H9 (cell line): Measurements from ENCODE around the gene CHCHD1. TPM values are rescaled to one million over a fixed set of nuclear protein-coding genes. Genes with fewer than 3 reads are reported as not detected.

Source experiments
- DNase-seq: peaks from one replicate; pipeline ENCODE4 v3.0.0-alpha.2; 2017
- H2AFZ ChIP-seq: one replicate; pipeline ENCODE4 v1.6.1; 2013; ENCODE audit warnings: mild to moderate bottlenecking, low read length, control low read depth, moderate library complexity
- H2AK5ac ChIP-seq: 2 replicates; pipeline ENCODE4 v1.6.1; 2013; ENCODE audit warnings: low read length, control low read depth, mixed read lengths; ENCODE audit not compliant: insufficient read length
- H2BK120ac ChIP-seq: one replicate; pipeline ENCODE4 v1.6.1; 2013; ENCODE audit warnings: low read depth, mild to moderate bottlenecking, low read length, control low read depth, inconsistent platforms; ENCODE audit not compliant: poor library complexity, severe bottlenecking
- H2BK12ac ChIP-seq: 2 replicates; pipeline ENCODE4 v1.6.1; 2013; ENCODE audit warnings: low read length, control low read depth, mixed read lengths, low read depth; ENCODE audit not compliant: insufficient read length
- H2BK15ac ChIP-seq: 2 replicates; pipeline ENCODE4 v1.6.1; 2013; ENCODE audit warnings: low read depth, low read length, control low read depth
- H2BK20ac ChIP-seq: one replicate; pipeline ENCODE4 v1.6.1; 2013; ENCODE audit warnings: low read depth, mild to moderate bottlenecking, low read length, control low read depth, inconsistent platforms; ENCODE audit not compliant: poor library complexity, severe bottlenecking
- H2BK5ac ChIP-seq: 2 replicates; pipeline ENCODE4 v1.6.1; 2013; ENCODE audit warnings: low read length, control low read depth, mixed read lengths; ENCODE audit not compliant: insufficient read length
- H3K14ac ChIP-seq: 2 replicates; pipeline ENCODE4 v1.6.1; 2013; ENCODE audit warnings: low read length, control low read depth; ENCODE audit not compliant: insufficient read depth
- H3K18ac ChIP-seq: 2 replicates; pipeline ENCODE4 v1.6.1; 2013; ENCODE audit warnings: low read depth, mild to moderate bottlenecking, mixed read lengths, low read length, control low read depth; ENCODE audit not compliant: insufficient read length
- H3K23ac ChIP-seq: 2 replicates; pipeline ENCODE4 v1.6.1; 2013; ENCODE audit warnings: low read length, control low read depth, mixed read lengths, low read depth; ENCODE audit not compliant: insufficient read length
- H3K23me2 ChIP-seq: 2 replicates; pipeline ENCODE4 v1.6.1; 2013; ENCODE audit warnings: low read depth, mild to moderate bottlenecking, mixed read lengths, low read length, control low read depth; ENCODE audit not compliant: insufficient read length, poor library complexity, severe bottlenecking
- H3K27ac ChIP-seq: 2 replicates; pipeline ENCODE4 v1.5.1; 2013; ENCODE audit warnings: low read length, control low read depth, mixed read lengths, low read depth; ENCODE audit not compliant: insufficient read length
- H3K27me3 ChIP-seq: 2 replicates; pipeline ENCODE4 v1.6.1; 2013; ENCODE audit warnings: low read length, control low read depth, inconsistent platforms; ENCODE audit not compliant: insufficient read depth
- H3K4ac ChIP-seq: 2 replicates; pipeline ENCODE4 v1.6.1; 2013; ENCODE audit warnings: low read depth, mild to moderate bottlenecking, control low read depth, inconsistent platforms, low read length, moderate library complexity
- H3K4me1 ChIP-seq: 2 replicates; pipeline ENCODE4 v1.6.1; 2013; ENCODE audit warnings: low read length, control low read depth, inconsistent platforms; ENCODE audit not compliant: insufficient read depth
- H3K4me2 ChIP-seq: 2 replicates; pipeline ENCODE4 v1.6.1; 2013; ENCODE audit warnings: low read length, control low read depth, mixed read lengths; ENCODE audit not compliant: insufficient read length, insufficient read depth
- H3K56ac ChIP-seq: 2 replicates; pipeline ENCODE4 v1.6.1; 2013; ENCODE audit warnings: low read depth, mild to moderate bottlenecking, mixed read lengths, low read length, control low read depth; ENCODE audit not compliant: insufficient read length
- H3K79me1 ChIP-seq: 2 replicates; pipeline ENCODE4 v1.6.1; 2013; ENCODE audit warnings: low read depth, mild to moderate bottlenecking, moderate library complexity, low read length, control low read depth, inconsistent platforms; ENCODE audit not compliant: insufficient read depth, poor library complexity, severe bottlenecking
- H3K79me2 ChIP-seq: 2 replicates; pipeline ENCODE4 v1.6.1; 2013; ENCODE audit warnings: low read length, control low read depth, inconsistent platforms; ENCODE audit not compliant: insufficient read depth
- H3K9ac ChIP-seq: 2 replicates; pipeline ENCODE4 v1.6.1; 2013; ENCODE audit warnings: low read length, control low read depth, mixed read lengths; ENCODE audit not compliant: insufficient read length; ENCODE audit errors: extremely low read depth
- H3K9me3 ChIP-seq: one replicate; pipeline ENCODE4 v1.6.1; 2013; ENCODE audit warnings: low read depth, low read length, inconsistent platforms; ENCODE audit not compliant: control insufficient read depth
- H3T11ph ChIP-seq: one replicate; pipeline ENCODE4 v1.6.1; 2013; ENCODE audit warnings: mild to moderate bottlenecking, low read length, control low read depth, inconsistent platforms
- H4K20me1 ChIP-seq: one replicate; pipeline ENCODE4 v1.6.1; 2013; ENCODE audit not compliant: control insufficient read depth, insufficient read length, insufficient read depth
- H4K5ac ChIP-seq: 2 replicates; pipeline ENCODE4 v1.6.1; 2013; ENCODE audit warnings: low read depth, mild to moderate bottlenecking, mixed read lengths, low read length, control low read depth; ENCODE audit not compliant: insufficient read length
- H4K8ac ChIP-seq: replicated peaks from 2 replicates; pipeline ENCODE4 v1.6.1; 2013; ENCODE audit warnings: low read length, control low read depth, mixed read lengths, low read depth; ENCODE audit not compliant: insufficient read length
- H4K91ac ChIP-seq: 2 replicates; pipeline ENCODE4 v1.6.1; 2013; ENCODE audit warnings: low read depth, mild to moderate bottlenecking, moderate library complexity, mixed read lengths, low read length, control low read depth; ENCODE audit not compliant: insufficient read length
- H3K27ac Mint-ChIP-seq, 3 experiments: 2 replicates in 2 of 3; 3 replicates in 1 of 3; pipeline ENCODE4 v1.8.0; 2020 to 2021; ENCODE audit warnings: mixed read lengths in 3 of 3, mild to moderate bottlenecking in 1 of 3, moderate library complexity in 1 of 3
- H3K27me3 Mint-ChIP-seq: 2 replicates; pipeline ENCODE4 v1.8.0; 2021; ENCODE audit warnings: low read depth, mild to moderate bottlenecking, moderate library complexity, mixed read lengths
- H3K36me3 Mint-ChIP-seq, 3 experiments: 2 replicates in 2 of 3; 3 replicates in 1 of 3; pipeline ENCODE4 v1.8.0; 2020 to 2021; ENCODE audit warnings: low read depth in 3 of 3, mixed read lengths in 3 of 3; ENCODE audit not compliant: insufficient read depth in 1 of 3
- H3K4me1 Mint-ChIP-seq, 2 experiments: 2 replicates each; pipeline ENCODE4 v1.8.0; 2020; ENCODE audit warnings: mixed read lengths in 2 of 2
- H3K4me3 Mint-ChIP-seq, 2 experiments: 2 replicates in 1 of 2; 3 replicates in 1 of 2; pipeline ENCODE4 v1.8.0; 2020 to 2021; ENCODE audit warnings: mild to moderate bottlenecking in 2 of 2, mixed read lengths in 2 of 2, moderate library complexity in 1 of 2
- H3K9me3 Mint-ChIP-seq, 2 experiments: 2 replicates in 1 of 2; 3 replicates in 1 of 2; pipeline ENCODE4 v1.8.0; 2020; ENCODE audit warnings: mild to moderate bottlenecking in 2 of 2, mixed read lengths in 2 of 2, moderate library complexity in 1 of 2
- WGBS: extraction: QIAGEN DNeasy Blood & Tissue Kit; methylation state at CpG from one replicate; pipeline ENCODE4 v1.1.7; 2013; ENCODE audit warnings: missing lambda C conversion rate, low lambda C conversion rate, mixed read lengths; ENCODE audit not compliant: insufficient read length; ENCODE audit errors: extremely low coverage; 5-methylcytosine and 5-hydroxymethylcytosine counted together
- total RNA-seq: library from RNA; stranded (reverse); gene quantifications from 2 replicates; pipeline ENCODE4 v1.2.1, GENCODE V29; 2021
- TF ChIP-seq, protein P1 (sequence below): fragments of 200-600 bp; sonication (generic); conservative IDR thresholded peaks from 3 replicates; pipeline ENCODE4 v1.8.0; 2021; ENCODE audit warnings: antibody characterized with exemption, mild to moderate bottlenecking

The CHCHD1 gene
- total RNA-seq, 1 experiment from 2014 or later, result 45.9 TPM

DNA sequence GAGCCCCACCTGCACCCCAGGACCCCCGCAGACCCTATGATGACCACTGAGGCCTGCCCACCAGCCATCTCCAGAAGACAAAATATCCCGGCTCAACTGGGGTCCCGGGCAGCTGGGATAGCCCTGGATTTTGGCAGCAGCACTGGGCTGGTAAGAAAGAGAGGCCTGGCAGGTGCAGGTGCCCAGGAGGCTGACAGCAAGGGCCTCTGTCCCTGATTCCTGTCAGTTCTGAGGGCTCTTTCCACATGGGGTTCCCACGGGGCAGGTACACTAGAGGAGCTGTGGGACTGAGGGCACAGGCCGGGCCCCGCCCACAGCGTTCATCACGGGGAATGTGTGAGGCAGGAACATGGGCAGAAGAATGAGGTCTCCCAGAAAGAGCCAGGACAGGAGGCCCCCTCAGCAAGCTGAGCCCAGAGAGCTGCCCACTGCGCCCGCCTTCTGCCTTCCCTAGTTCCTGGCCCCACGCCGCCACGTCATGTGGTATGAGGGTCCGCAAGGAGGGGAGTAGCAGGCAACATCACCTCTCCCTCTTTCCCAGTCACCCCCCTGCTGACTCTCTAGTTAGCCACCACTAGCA lies 42.4 kb downstream of the CHCHD1 start:
- H2BK12ac ChIP-seq, result no peak overlapping the region
- no peaks in the 10 kb centered on the region for H3K79me2 ChIP-seq
- H2BK5ac ChIP-seq, result no peak overlapping the region
- H4K8ac ChIP-seq, result no peak overlapping the region
- H3K27me3 ChIP-seq, result no peaks in the 10 kb centered on the region
- H3K4me1 ChIP-seq, result no peaks in the 10 kb centered on the region
- no peak overlapping the region for H3T11ph ChIP-seq
- Mint-ChIP-seq H3K27ac (peak overlapping the region in 1 of 3 experiments; percentile 81; a peak in 2 of 7 replicates), H3K4me3 (no peak overlapping the region), H3K4me1 (0 out of 4 replicates have a peak, but pooled peaks cover 0 to 3% of the 10 kb centered on the region in 2 experiments), H3K27me3 (no peaks in the 10 kb centered on the region), H3K36me3 (peaks cover 6 to 48% (median 25%) of the 10 kb centered on the region in 3 experiments; a peak in 5 of 7 replicates), H3K9me3 (no peaks in the 10 kb centered on the region; a peak in 1 of 5 replicates)
- H4K91ac ChIP-seq, result no peak overlapping the region
- no peaks in the 10 kb centered on the region for H3K79me1 ChIP-seq
- H3K18ac ChIP-seq, result no peak overlapping the region
- H3K23me2 ChIP-seq, result no peaks in the 10 kb centered on the region
- H3K27ac ChIP-seq, result no peak overlapping the region
- DNase-seq, result no peak
- no peak overlapping the region for H2AFZ ChIP-seq
- TF ChIP-seq, protein P1, sequence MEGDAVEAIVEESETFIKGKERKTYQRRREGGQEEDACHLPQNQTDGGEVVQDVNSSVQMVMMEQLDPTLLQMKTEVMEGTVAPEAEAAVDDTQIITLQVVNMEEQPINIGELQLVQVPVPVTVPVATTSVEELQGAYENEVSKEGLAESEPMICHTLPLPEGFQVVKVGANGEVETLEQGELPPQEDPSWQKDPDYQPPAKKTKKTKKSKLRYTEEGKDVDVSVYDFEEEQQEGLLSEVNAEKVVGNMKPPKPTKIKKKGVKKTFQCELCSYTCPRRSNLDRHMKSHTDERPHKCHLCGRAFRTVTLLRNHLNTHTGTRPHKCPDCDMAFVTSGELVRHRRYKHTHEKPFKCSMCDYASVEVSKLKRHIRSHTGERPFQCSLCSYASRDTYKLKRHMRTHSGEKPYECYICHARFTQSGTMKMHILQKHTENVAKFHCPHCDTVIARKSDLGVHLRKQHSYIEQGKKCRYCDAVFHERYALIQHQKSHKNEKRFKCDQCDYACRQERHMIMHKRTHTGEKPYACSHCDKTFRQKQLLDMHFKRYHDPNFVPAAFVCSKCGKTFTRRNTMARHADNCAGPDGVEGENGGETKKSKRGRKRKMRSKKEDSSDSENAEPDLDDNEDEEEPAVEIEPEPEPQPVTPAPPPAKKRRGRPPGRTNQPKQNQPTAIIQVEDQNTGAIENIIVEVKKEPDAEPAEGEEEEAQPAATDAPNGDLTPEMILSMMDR, result no peak
- H2BK120ac ChIP-seq, result no peak overlapping the region
- H3K4ac ChIP-seq, result no peak overlapping the region
- no peak overlapping the region for H3K14ac ChIP-seq
- no peaks in the 10 kb centered on the region for H3K9me3 ChIP-seq
- H2BK15ac ChIP-seq, result no peak overlapping the region
- H2AK5ac ChIP-seq, result no peak overlapping the region
- H3K4me2 ChIP-seq, result no peak overlapping the region
- no peak overlapping the region for H3K9ac ChIP-seq
- no peak overlapping the region for H4K5ac ChIP-seq
- H4K20me1 ChIP-seq, result no peaks in the 10 kb centered on the region
- WGBS, result no CpG with 5 or more reads among the region's 14 CpGs
- no peak overlapping the region for H3K23ac ChIP-seq
- H3K56ac ChIP-seq, result no peak overlapping the region
- H2BK20ac ChIP-seq, result no peak overlapping the region
